H1 (cell line): Measurements from ENCODE around the gene SLC15A1.

Experiments used
- ATF2 ChIP-seq: IDR thresholded peaks from 2 replicates; pipeline ENCODE4 v1.6.1; 2012; ENCODE audit warnings: low read length, inconsistent platforms
- CHD2 ChIP-seq: IDR thresholded peaks from 2 replicates; pipeline ENCODE4 v1.6.1; 2012; ENCODE audit warnings: low read length, improper control_type of control experiment
- EP300 ChIP-seq, 2 experiments: IDR thresholded peaks; 1 replicate in 1 of 2; 2 replicates in 1 of 2; pipeline ENCODE4 v1.6.1; 2011 to 2012; ENCODE audit warnings: low read depth in 2 of 2, low read length in 2 of 2, mild to moderate bottlenecking in 2 of 2, borderline replicate concordance in 1 of 2, inconsistent platforms in 1 of 2, moderate library complexity in 1 of 2
- EZH2 ChIP-seq: fragments of 200-600 bp; sonication (generic); IDR thresholded peaks from 2 replicates; pipeline ENCODE4 v1.7.1; 2012; ENCODE audit warnings: low read depth, mild to moderate bottlenecking, moderate library complexity, low read length, inconsistent platforms; ENCODE audit not compliant: severe bottlenecking
- POLR2AphosphoS5 ChIP-seq: IDR thresholded peaks from 2 replicates; pipeline ENCODE4 v1.6.1; 2011; ENCODE audit warnings: low read depth, low read length
- RAD21 ChIP-seq, 2 experiments: IDR thresholded peaks in 1 of 2; conservative IDR thresholded peaks in 1 of 2; 2 replicates each; pipeline ENCODE4 v1.6.1; 2011; ENCODE audit warnings: low read depth in 2 of 2, low read length in 2 of 2, improper control_type of control experiment in 1 of 2, inconsistent platforms in 1 of 2, mild to moderate bottlenecking in 1 of 2, moderate library complexity in 1 of 2
- RBBP5 ChIP-seq: IDR thresholded peaks from 2 replicates; pipeline ENCODE4 v1.7.1; 2012; ENCODE audit warnings: low read depth, mild to moderate bottlenecking, inconsistent platforms, low read length, moderate library complexity, borderline replicate concordance
- SP2 ChIP-seq: IDR thresholded peaks from 2 replicates; pipeline ENCODE4 v1.6.1; 2012; ENCODE audit warnings: mild to moderate bottlenecking, low read length, inconsistent platforms
- TBP ChIP-seq: IDR thresholded peaks from 2 replicates; pipeline ENCODE4 v1.6.1; 2011; ENCODE audit warnings: low read depth, low read length, improper control_type of control experiment
- TF ChIP-seq, protein P1 (sequence below), 3 experiments: IDR thresholded peaks; 1 replicate in 2 of 3; 2 replicates in 1 of 3; pipeline versions ENCODE4 v1.5.1 to v1.6.1; 2011; ENCODE audit warnings: low read length in 3 of 3, mild to moderate bottlenecking in 3 of 3, inconsistent platforms in 2 of 3, low read depth in 1 of 3, moderate library complexity in 1 of 3; ENCODE audit not compliant: insufficient read depth in 1 of 3; ENCODE audit errors: control extremely low read depth in 1 of 3

DNA sequence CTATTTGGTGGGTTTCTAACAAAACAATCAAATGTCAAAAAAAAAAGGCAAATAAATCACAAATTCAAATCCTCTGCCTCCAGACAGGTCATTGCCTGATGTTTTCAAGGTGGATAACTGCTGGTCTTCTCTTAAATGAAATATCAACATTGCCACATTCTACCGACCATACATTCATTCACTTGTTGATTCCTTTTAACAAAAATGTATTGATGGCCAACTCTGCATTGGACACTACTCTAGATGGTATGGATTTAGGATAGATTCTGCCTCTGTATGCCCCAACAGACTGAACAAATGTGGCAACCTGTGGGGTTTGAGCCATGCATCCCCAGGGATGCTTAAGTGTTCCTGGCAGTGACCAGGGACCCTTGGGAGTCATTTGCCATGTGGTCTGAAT, 88.0 kb downstream of the SLC15A1 start:
- TF ChIP-seq, protein P1, sequence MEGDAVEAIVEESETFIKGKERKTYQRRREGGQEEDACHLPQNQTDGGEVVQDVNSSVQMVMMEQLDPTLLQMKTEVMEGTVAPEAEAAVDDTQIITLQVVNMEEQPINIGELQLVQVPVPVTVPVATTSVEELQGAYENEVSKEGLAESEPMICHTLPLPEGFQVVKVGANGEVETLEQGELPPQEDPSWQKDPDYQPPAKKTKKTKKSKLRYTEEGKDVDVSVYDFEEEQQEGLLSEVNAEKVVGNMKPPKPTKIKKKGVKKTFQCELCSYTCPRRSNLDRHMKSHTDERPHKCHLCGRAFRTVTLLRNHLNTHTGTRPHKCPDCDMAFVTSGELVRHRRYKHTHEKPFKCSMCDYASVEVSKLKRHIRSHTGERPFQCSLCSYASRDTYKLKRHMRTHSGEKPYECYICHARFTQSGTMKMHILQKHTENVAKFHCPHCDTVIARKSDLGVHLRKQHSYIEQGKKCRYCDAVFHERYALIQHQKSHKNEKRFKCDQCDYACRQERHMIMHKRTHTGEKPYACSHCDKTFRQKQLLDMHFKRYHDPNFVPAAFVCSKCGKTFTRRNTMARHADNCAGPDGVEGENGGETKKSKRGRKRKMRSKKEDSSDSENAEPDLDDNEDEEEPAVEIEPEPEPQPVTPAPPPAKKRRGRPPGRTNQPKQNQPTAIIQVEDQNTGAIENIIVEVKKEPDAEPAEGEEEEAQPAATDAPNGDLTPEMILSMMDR (IDR thresholded peaks at IDR 0.05; ENCODE audit: control extremely low read depth in 1 of 3, insufficient read depth in 1 of 3, low read depth in 1 of 3, low read length in 3 of 3), result no peak
- no peak for TF ChIP-seq CHD2
- no peak for TF ChIP-seq POLR2AphosphoS5
- no peak for TF ChIP-seq ATF2
- TF ChIP-seq TBP, result no peak
- no peak for TF ChIP-seq EZH2
- TF ChIP-seq EP300 (IDR thresholded peaks at IDR 0.05; ENCODE audit: borderline replicate concordance in 1 of 2, low read depth in 2 of 2, low read length in 2 of 2), result no peak
- TF ChIP-seq RBBP5, result no peak
- TF ChIP-seq SP2, result no peak
- TF ChIP-seq RAD21 (IDR thresholded peaks at IDR 0.05 in 1 of 2, conservative IDR thresholded peaks at IDR 0.05 in 1 of 2; ENCODE audit: low read depth in 2 of 2, low read length in 2 of 2), result no peak
